GM12891 (cell line): ENCODE data around the gene RNLS.

Experiments
- PAX5 ChIP-seq: IDR thresholded peaks from 2 replicates; pipeline ENCODE4 v1.6.1; 2011; ENCODE audit warnings: low read length, moderate library complexity, mild to moderate bottlenecking; ENCODE audit not compliant: insufficient read depth, severe bottlenecking
- POLR2A ChIP-seq: IDR thresholded peaks from 2 replicates; pipeline ENCODE4 v1.6.1; 2011; ENCODE audit warnings: low read depth, low read length, control low read depth
- POLR2AphosphoS5 ChIP-seq: IDR thresholded peaks from 2 replicates; pipeline ENCODE4 v1.6.1; 2011; ENCODE audit warnings: low read depth, low read length, control low read depth
- TAF1 ChIP-seq: IDR thresholded peaks from 2 replicates; pipeline ENCODE4 v1.6.1; 2011; ENCODE audit warnings: low read depth, low read length, control low read depth

- TF ChIP-seq POLR2AphosphoS5 = no peak
- no peak for TF ChIP-seq POLR2A
- no peak for TF ChIP-seq TAF1
- TF ChIP-seq PAX5 = no peak
These were observed 42.8 kb downstream of the RNLS start for GRCh38 chr10:88540351-88540750.
